ENCODE measurements around the gene MAML2.

DNA sequence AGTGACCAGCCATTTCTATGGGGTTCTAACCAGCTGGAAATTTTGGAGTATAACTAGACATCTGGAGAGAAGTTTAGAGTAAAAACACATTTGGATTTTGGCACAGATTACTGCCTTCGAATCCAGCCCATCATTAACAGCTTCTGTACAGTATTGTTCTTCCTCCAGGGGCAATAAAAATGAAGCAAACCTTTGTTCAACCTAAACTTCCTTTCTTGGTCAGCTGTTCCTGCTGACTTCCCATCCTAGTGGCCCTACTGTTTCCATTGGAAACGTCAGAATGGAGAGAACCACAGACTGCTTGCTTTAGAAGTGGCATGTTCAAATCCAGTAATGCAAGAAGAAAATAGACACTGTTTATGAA, 215.4 kb downstream of the MAML2 start:
- TF ChIP-seq, protein P1, sequence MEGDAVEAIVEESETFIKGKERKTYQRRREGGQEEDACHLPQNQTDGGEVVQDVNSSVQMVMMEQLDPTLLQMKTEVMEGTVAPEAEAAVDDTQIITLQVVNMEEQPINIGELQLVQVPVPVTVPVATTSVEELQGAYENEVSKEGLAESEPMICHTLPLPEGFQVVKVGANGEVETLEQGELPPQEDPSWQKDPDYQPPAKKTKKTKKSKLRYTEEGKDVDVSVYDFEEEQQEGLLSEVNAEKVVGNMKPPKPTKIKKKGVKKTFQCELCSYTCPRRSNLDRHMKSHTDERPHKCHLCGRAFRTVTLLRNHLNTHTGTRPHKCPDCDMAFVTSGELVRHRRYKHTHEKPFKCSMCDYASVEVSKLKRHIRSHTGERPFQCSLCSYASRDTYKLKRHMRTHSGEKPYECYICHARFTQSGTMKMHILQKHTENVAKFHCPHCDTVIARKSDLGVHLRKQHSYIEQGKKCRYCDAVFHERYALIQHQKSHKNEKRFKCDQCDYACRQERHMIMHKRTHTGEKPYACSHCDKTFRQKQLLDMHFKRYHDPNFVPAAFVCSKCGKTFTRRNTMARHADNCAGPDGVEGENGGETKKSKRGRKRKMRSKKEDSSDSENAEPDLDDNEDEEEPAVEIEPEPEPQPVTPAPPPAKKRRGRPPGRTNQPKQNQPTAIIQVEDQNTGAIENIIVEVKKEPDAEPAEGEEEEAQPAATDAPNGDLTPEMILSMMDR (IDR thresholded peaks at IDR 0.05), result no peak
- no peak for TF ChIP-seq POLR2A (IDR thresholded peaks at IDR 0.05)
